HL-60 (cell line): ENCODE data around the gene ATP9B.

Experiments
- GABPA ChIP-seq: IDR thresholded peaks from 2 replicates; pipeline ENCODE4 v1.6.1; 2012; ENCODE audit warnings: low read depth
- TF ChIP-seq, protein P1 (sequence below): IDR thresholded peaks from one replicate; pipeline ENCODE4 v1.5.1; 2011; ENCODE audit warnings: low read length, control low read depth, inconsistent platforms; ENCODE audit not compliant: insufficient read depth

- TF ChIP-seq GABPA: no peak
- TF ChIP-seq, protein P1, sequence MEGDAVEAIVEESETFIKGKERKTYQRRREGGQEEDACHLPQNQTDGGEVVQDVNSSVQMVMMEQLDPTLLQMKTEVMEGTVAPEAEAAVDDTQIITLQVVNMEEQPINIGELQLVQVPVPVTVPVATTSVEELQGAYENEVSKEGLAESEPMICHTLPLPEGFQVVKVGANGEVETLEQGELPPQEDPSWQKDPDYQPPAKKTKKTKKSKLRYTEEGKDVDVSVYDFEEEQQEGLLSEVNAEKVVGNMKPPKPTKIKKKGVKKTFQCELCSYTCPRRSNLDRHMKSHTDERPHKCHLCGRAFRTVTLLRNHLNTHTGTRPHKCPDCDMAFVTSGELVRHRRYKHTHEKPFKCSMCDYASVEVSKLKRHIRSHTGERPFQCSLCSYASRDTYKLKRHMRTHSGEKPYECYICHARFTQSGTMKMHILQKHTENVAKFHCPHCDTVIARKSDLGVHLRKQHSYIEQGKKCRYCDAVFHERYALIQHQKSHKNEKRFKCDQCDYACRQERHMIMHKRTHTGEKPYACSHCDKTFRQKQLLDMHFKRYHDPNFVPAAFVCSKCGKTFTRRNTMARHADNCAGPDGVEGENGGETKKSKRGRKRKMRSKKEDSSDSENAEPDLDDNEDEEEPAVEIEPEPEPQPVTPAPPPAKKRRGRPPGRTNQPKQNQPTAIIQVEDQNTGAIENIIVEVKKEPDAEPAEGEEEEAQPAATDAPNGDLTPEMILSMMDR: no peak
Measured at GRCh38 chr18:79379251-79379905, 310.2 kb downstream of the ATP9B start.
